BE2C (cell line): ENCODE measurements around the gene UBE3C.

Experiments
- DNase-seq: peaks from one replicate; pipeline ENCODE4 v3.0.0-alpha.2; 2020
- H3K27me3 ChIP-seq: fragments of 250-450 bp; sonication (Bioruptor Pico); 2 replicates; pipeline ENCODE4 v1.5.1; 2020; ENCODE audit warnings: mild to moderate bottlenecking
- H3K36me3 ChIP-seq: fragments of 250-450 bp; sonication (Bioruptor Pico); 2 replicates; pipeline ENCODE4 v1.5.1; 2020; ENCODE audit warnings: mild to moderate bottlenecking
- H3K4me1 ChIP-seq: fragments of 250-450 bp; sonication (Bioruptor Pico); 2 replicates; pipeline ENCODE4 v1.5.1; 2020
- H3K4me3 ChIP-seq: 2 replicates; pipeline ENCODE4 v1.5.1; 2011; ENCODE audit warnings: low read depth, low read length
- H3K9me3 ChIP-seq: fragments of 250-450 bp; sonication (Bioruptor Pico); 2 replicates; pipeline ENCODE4 v1.5.1; 2020
- TF ChIP-seq, protein P1 (sequence below): IDR thresholded peaks from 2 replicates; pipeline ENCODE4 v1.5.1; 2012; ENCODE audit warnings: mild to moderate bottlenecking, low read depth, low read length

UBE3C gene

DNA sequence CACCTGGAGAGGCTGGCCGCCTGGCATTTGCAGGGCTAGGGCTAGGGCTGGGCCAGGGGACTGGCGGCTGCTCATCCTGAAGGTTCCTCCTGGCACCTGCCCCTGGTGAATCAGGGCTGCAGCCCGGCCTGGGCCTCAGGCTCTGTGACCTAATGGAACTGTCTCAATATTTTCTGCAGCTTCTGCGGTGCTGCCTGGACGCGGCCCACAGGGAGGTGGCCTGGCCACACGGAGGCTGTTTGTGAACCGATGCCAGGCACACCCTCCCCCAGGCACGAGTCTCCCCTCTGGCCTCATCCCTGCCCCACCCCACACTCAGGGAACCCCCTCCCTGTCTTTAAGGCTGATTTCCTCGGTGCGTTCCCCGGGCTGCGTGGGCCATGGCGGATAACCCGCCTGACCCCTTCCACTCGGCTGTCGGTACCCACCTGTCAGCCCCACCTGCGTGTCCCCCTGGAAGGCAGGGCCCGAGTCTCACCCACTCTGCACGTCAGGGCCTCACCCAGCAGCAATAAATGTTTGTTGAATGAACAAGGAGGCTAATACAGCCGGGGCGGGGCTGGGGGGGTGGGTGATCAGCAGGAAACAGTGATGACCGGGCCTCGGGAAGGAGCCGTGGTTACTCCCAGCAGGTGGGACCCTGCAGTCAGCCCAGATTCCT lies 143.5 kb downstream of the UBE3C start:
- no peak overlapping the region for H3K4me3 ChIP-seq
- DNase-seq, result no peak
- TF ChIP-seq, protein P1, sequence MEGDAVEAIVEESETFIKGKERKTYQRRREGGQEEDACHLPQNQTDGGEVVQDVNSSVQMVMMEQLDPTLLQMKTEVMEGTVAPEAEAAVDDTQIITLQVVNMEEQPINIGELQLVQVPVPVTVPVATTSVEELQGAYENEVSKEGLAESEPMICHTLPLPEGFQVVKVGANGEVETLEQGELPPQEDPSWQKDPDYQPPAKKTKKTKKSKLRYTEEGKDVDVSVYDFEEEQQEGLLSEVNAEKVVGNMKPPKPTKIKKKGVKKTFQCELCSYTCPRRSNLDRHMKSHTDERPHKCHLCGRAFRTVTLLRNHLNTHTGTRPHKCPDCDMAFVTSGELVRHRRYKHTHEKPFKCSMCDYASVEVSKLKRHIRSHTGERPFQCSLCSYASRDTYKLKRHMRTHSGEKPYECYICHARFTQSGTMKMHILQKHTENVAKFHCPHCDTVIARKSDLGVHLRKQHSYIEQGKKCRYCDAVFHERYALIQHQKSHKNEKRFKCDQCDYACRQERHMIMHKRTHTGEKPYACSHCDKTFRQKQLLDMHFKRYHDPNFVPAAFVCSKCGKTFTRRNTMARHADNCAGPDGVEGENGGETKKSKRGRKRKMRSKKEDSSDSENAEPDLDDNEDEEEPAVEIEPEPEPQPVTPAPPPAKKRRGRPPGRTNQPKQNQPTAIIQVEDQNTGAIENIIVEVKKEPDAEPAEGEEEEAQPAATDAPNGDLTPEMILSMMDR, result no peak

DNA sequence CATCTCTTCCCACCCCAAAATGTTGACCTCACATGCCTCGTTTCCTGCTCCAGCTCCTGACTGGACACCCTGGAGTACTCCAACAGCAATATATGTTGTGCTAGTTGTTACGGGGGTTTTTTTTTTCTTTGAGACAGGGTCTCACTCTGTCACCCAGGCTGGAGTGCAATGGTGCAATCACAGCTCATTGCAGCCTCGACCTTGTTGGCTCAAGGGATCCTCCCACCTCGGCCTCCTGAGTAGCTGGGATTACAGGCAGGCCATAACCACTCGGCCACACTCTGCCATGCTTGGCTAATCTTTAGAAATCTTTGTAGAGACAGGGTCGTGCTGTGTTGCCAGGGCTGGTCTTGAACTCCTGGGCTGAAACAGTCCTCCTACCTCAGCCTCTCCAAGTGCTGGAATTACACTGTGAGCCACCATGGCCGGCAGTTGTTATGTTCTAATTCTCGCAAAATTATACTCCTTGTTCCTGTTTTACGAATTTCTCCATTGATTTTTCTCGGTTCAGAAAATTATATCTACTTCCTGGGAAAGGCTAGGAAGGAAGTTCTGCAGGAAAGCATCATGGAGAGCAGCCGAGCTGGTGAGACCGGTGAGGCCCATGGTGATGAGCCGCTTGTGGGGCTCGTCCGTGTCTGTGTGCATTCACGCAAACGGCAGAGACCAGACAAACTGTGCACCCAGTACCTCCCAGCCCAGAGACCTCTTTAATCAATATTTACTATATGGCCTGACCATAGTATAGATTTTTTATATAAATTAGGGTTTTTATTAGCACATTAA lies 145.7 kb downstream of the UBE3C start:
- H3K9me3 ChIP-seq, result no peaks in the 10 kb centered on the region
- H3K27me3 ChIP-seq, result peaks cover 9% of the 10 kb centered on the region
- H3K4me3 ChIP-seq, result no peak overlapping the region
- TF ChIP-seq, protein P1, result no peak
- no peak for DNase-seq
- no peaks in the 10 kb centered on the region for H3K4me1 ChIP-seq
- H3K36me3 ChIP-seq, result no peaks in the 10 kb centered on the region

More for the DNA sequence above, 143.5 kb downstream of the UBE3C start:
- Histone ChIP-seq H3K36me3 (no peaks in the 10 kb centered on the region), H3K9me3 (no peaks in the 10 kb centered on the region), H3K4me1 (peaks cover 4% of the 10 kb centered on the region; the same call in 1 of the 2 replicates), H3K27me3 (peaks cover 20% of the 10 kb centered on the region)

DNA sequence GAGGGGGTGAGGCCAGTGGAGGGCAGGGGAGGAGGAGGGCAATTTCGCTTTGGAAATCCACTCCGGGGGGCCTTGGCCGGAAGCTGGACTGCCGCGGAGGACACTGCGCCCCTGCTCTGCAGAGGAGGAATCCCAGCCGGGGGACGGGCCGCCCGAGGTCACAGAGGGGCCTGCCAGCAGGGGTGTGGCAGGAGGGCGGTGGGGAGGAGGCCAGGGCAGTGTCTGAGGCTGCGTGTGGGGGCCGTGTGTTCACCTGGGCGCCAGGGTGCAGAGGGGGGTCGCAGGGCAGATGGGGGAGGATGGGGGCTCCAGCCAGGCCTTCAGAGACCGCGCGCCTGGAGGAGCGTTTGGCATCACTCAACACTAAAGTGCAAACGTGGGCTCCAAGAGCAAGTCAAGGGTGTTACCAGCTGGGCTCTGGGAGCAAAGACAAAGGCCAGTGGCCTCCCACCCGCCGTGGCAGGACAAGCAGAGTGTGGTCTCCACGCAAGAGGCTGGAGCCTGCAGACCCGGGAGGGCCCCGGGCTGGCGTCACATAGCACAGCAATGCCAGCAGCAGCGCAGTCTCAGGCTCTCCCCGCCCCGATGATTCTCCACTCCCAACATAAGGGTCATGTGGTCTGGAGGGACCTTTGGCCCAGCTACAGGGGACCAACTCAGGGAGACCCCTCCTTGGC lies 152.8 kb downstream of the UBE3C start:
- H3K27me3 ChIP-seq, result no peaks in the 10 kb centered on the region
- no peak for DNase-seq
- TF ChIP-seq, protein P1, result no peak

DNA sequence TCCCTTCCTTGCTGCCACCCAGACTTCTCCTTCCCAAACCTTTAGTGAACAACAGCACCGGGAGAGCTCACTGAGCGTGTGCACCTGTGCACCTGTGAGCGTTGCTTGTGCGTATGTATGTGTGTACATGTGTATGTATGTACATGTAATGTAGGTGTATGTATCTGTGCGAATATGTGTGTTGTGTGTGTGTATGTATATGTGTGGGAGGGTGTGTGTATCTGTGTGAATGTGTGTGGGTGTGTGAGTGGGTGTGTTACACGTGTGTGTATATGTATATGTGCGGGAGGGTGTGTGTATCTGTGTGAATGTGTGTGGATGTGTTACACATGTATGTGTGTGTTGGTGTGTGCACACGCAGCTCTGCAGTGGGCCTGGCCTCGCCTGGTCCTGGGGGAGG lies 153.5 kb downstream of the UBE3C start:
- Histone ChIP-seq H3K4me3 (no peak overlapping the region), H3K27me3 (no peaks in the 10 kb centered on the region), H3K4me1 (no peaks in the 10 kb centered on the region), H3K9me3 (no peaks in the 10 kb centered on the region), H3K36me3 (no peaks in the 10 kb centered on the region)
- TF ChIP-seq, protein P1, result no peak
- DNase-seq, result no peak

More for the DNA sequence above, 152.8 kb downstream of the UBE3C start:
- Histone ChIP-seq H3K36me3 (no peaks in the 10 kb centered on the region), H3K4me1 (no peaks in the 10 kb centered on the region), H3K9me3 (no peaks in the 10 kb centered on the region), H3K4me3 (no peak overlapping the region)

DNA sequence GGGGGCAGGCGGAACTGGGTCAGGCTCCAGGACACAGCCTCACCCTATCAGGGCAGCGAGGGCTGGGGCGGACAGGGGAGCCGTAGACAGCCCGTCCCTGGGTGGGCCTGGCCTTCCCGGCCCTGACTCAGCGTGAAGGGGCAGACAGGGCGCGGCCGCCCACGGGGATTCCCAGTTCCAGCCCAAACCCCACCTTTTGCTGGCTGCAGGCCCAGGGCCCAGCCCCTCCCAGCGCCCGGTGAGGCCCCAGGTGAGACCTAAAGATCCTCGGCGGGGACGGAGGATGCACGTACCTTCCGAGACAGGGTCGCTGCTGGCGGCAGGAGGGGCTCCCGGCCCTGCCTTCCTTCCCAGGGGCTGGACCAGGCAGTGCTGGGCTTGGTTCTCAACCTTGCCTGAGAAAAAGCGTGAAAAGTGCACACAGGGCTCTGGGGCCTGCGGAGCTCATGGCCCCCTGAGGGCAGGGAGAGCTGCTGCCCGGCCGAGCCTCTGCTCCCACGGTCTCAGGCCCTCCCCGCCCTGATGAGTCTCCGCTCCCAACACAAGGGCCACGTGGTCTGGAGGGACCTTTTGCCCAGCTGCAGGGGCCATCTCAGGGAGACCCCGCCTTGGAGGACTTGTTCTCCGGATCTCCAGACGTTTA lies 154.2 kb downstream of the UBE3C start:
- TF ChIP-seq, protein P1, result no peak
- H3K4me3 ChIP-seq, result no peak overlapping the region

More for the DNA sequence above, 154.2 kb downstream of the UBE3C start:
- Histone ChIP-seq H3K9me3 (no peaks in the 10 kb centered on the region), H3K36me3 (no peaks in the 10 kb centered on the region), H3K27me3 (no peaks in the 10 kb centered on the region), H3K4me1 (no peaks in the 10 kb centered on the region)
- DNase-seq, result no peak
